Cardiac muscle cell (in vitro differentiated cells and primary cell): ENCODE measurements around the gene MIAT. TPM values are rescaled to one million over a fixed set of nuclear protein-coding genes. Genes with fewer than 3 reads are reported as not detected.

Experiments
- DNase-seq, 2 donors: peaks; one replicate each; pipeline versions ENCODE4 v3.0.0 to v3.0.0-alpha.2; 2010 to 2017; ENCODE audit warnings: low read depth in 1 of 2, low spot score in 1 of 2
- H3K27ac ChIP-seq: fragments of 200-600 bp; sonication (generic); 2 replicates; pipeline ENCODE4 v1.5.1; 2016
- H3K27me3 ChIP-seq: fragments of 200-600 bp; sonication (generic); 2 replicates; pipeline ENCODE4 v1.6.0; 2016; ENCODE audit warnings: control low read depth
- H3K36me3 ChIP-seq: fragments of 200-600 bp; sonication (generic); 2 replicates; pipeline ENCODE4 v1.5.1; 2016; ENCODE audit warnings: control low read depth
- H3K4me1 ChIP-seq: fragments of 200-600 bp; sonication (generic); 2 replicates; pipeline ENCODE4 v1.8.1; 2017; ENCODE audit warnings: low read depth, mild to moderate bottlenecking, mixed run types
- H3K4me3 ChIP-seq: fragments of 200-600 bp; sonication (generic); 2 replicates; pipeline ENCODE4 v1.5.1; 2016; ENCODE audit warnings: mild to moderate bottlenecking
- H3K9me3 ChIP-seq: fragments of 200-600 bp; sonication (generic); 2 replicates; pipeline ENCODE4 v1.5.1; 2017; ENCODE audit warnings: low read depth, mild to moderate bottlenecking, control low read depth
- polyA plus RNA-seq: library from polyadenylated mRNA; unstranded; fragments of >200 nt; fragmentation: Nextera tagmentation; extraction: Ambion mirVana; gene quantifications from 2 replicates; pipeline ENCODE4 v1.2.1, GENCODE V29; 2016
- total RNA-seq: library from RNA; depleted of rRNA; stranded (reverse); fragments of >200 nt; gene quantifications from 2 replicates; pipeline ENCODE4 v1.2.3, GENCODE V29; 2016
- TF ChIP-seq, protein P1 (sequence below): IDR thresholded peaks from 2 replicates; pipeline ENCODE4 v1.5.1; 2012; ENCODE audit warnings: low read depth, mild to moderate bottlenecking, low read length

Gene MIAT
- total and polyA plus RNA-seq, 2 experiments from 2014 or later: 0.11 to 0.66 TPM

DNA sequence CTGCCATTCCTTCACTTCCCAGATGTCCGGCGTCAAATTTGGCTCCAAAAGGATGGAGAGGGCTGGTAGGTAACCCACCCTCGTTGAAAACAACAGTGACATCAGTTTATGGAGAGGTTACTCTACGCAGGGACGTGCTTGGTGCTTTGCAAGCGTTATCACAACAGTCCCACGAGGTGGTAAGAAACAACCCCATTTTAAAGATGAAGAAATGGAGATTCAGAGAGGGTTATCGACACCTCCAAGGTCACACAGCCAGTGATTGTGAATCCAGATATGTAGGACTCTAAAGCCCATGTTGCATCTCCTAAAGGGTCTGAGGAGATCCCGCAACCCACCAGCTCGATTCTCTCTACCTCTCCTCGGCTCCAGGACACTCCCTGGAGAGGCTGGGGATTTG, 773 bp downstream of the MIAT start:
- Histone ChIP-seq H3K4me3 (peak overlapping the region; percentile 20), H3K9me3 (no peaks in the 10 kb centered on the region), H3K36me3 (no peaks in the 10 kb centered on the region), H3K27ac (no peak overlapping the region), H3K4me1 (peaks cover 8% of the 10 kb centered on the region), H3K27me3 (peaks cover 58% of the 10 kb centered on the region)
- DNase-seq: no peak
- TF ChIP-seq, protein P1, sequence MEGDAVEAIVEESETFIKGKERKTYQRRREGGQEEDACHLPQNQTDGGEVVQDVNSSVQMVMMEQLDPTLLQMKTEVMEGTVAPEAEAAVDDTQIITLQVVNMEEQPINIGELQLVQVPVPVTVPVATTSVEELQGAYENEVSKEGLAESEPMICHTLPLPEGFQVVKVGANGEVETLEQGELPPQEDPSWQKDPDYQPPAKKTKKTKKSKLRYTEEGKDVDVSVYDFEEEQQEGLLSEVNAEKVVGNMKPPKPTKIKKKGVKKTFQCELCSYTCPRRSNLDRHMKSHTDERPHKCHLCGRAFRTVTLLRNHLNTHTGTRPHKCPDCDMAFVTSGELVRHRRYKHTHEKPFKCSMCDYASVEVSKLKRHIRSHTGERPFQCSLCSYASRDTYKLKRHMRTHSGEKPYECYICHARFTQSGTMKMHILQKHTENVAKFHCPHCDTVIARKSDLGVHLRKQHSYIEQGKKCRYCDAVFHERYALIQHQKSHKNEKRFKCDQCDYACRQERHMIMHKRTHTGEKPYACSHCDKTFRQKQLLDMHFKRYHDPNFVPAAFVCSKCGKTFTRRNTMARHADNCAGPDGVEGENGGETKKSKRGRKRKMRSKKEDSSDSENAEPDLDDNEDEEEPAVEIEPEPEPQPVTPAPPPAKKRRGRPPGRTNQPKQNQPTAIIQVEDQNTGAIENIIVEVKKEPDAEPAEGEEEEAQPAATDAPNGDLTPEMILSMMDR: no peak

DNA sequence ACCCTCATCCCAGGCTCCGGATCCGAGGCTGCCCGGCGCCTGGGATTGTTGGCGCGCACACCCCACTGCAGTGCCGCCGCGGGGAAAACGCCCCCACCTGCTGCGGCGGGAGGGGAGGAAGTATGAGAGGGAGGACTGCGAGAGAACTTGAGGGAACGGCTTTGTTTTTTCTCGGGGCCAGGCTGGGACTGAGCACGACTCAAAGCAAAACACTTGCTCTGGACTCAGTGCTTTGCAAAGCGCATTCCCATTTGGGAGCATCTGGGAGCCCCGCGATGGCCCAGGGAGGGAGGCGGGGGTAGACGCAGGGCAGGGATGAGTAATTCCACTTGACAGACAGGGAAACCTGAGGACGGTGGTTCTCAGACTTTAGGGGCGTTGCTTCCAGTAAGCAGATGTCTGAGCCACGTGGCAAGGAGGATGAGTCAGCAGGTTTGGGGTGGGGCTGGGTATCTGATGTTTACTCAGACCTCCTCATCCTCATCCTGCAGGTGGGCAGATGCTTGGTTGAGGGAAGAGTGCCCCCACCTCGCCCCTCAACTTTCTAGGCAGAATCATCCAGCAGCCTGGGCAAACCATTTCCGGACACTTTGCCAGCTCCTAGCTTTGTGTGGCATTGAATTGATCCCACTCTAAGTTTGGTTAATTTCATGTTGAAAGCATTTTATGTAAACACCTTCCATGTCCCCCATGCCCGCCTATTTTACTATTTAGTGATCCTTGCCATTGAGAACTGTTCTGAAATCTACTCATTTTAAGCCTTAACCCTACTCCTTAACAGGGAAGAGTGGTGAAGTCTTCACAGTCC, 1.5 kb downstream of the MIAT start:
- H3K4me1 ChIP-seq: peaks cover 8% of the 10 kb centered on the region
- H3K27ac ChIP-seq: no peak overlapping the region
- H3K36me3 ChIP-seq: no peaks in the 10 kb centered on the region
- peaks cover 51% of the 10 kb centered on the region for H3K27me3 ChIP-seq
- TF ChIP-seq, protein P1: no peak
- DNase-seq: peak in 1 of 2 donors; percentile 82
- H3K9me3 ChIP-seq: no peaks in the 10 kb centered on the region
- H3K4me3 ChIP-seq: peak overlapping the region; percentile 20

- no peak for DNase-seq
- peaks cover 8% of the 10 kb centered on the region for H3K4me1 ChIP-seq
- H3K9me3 ChIP-seq: no peaks in the 10 kb centered on the region
- no peak overlapping the region for H3K4me3 ChIP-seq
- TF ChIP-seq, protein P1: no peak
- H3K36me3 ChIP-seq: no peaks in the 10 kb centered on the region
- no peak overlapping the region for H3K27ac ChIP-seq
- peaks cover 41% of the 10 kb centered on the region for H3K27me3 ChIP-seq
These were observed 3.0 kb downstream of the MIAT start for GRCh38 chr22:26660356-26660755.

GRCh38 chr22:26660961-26661578, 3.7 kb downstream of the MIAT start:
- Histone ChIP-seq H3K4me1 (peaks cover 8% of the 10 kb centered on the region), H3K27me3 (peaks cover 34% of the 10 kb centered on the region), H3K9me3 (no peaks in the 10 kb centered on the region), H3K27ac (no peak overlapping the region), H3K36me3 (no peaks in the 10 kb centered on the region), H3K4me3 (no peak overlapping the region)
- TF ChIP-seq, protein P1: no peak
- no peak for DNase-seq

GRCh38 chr22:26662160-26662559, 4.8 kb downstream of the MIAT start:
- Histone ChIP-seq H3K4me3 (no peak overlapping the region), H3K36me3 (no peaks in the 10 kb centered on the region), H3K4me1 (peaks cover 5% of the 10 kb centered on the region), H3K9me3 (no peaks in the 10 kb centered on the region), H3K27me3 (peaks cover 23% of the 10 kb centered on the region), H3K27ac (no peak overlapping the region)
- TF ChIP-seq, protein P1: no peak
- DNase-seq: no peak
